ENCODE measurements around the gene PARP8. TPM values are rescaled to one million over a fixed set of nuclear protein-coding genes. Genes with fewer than 3 reads are reported as not detected.
"Not testable (repeated sequence)": the region's sequence is repeated elsewhere in the genome, so short reads cannot be mapped to it uniquely, and the experiment has no call there.

Gene PARP8
- total RNA-seq, 1 donor from 2014 or later, result 10.3 TPM

DNA sequence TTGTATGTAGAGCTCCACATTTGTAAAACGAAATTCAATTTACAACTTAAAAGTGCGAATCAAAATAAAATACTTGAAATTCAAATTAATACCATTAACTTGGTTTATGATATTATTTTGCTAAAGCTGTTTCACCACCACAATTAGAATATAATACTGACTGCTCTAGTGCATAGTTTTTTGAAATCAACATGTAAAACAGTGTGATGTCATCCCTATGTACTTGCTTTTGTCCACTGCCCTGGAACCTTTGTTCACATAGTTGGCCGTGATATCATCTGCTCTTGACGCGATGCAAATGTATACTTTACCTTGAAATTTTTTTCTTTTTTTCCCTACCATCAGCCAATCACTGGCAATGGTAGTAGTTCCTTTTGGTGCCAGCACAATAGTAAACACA is 125.4 kb downstream of the PARP8 start:
- no peak for ATAC-seq

DNA sequence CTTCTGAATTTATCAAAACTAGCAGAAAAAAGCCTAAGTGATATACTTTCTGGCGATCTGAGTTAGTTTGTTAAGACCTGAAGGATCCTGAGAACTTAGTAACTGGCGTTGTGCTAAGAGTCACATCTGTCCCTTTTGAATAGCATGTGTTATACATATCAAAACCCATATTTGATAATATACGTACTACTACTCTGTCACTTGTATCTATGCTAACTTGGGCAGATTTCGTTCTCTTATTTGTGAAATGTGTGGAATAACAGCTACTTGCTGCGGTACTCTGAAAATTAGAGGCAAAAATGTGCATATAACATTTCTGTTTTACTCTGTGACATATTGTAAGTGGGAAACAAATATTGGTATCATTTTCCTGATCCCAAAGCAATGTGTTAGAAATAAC is 126.4 kb downstream of the PARP8 start:
- no peak for ATAC-seq

- ATAC-seq, result no peak
These were observed 128.4 kb downstream of the PARP8 start for GRCh38 chr5:50794812-50795211.

- ATAC-seq, result no peak
These were observed 131.6 kb downstream of the PARP8 start for GRCh38 chr5:50798002-50798401.

- ATAC-seq, result no peak
These were observed 133.2 kb downstream of the PARP8 start for GRCh38 chr5:50799596-50799995.

DNA sequence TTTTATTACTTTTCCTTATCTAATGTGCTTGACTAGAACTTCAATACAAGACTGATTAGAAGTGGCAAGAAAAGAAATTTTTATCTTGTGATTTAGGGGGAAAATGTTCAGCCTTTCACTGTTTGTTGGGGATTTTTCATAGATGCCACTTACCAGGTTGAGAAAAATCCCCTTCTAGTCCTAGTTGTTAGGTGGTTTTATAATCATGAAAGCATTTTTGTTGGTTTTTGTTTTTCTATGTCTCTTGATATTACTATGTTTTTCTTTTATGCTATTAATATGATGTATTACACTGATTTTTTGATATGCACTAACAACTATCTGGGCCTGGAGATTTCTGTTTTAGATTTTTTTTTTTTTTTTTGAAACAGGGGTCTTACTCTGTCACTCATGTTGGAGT is 134.0 kb downstream of the PARP8 start:
- no peak for ATAC-seq

DNA sequence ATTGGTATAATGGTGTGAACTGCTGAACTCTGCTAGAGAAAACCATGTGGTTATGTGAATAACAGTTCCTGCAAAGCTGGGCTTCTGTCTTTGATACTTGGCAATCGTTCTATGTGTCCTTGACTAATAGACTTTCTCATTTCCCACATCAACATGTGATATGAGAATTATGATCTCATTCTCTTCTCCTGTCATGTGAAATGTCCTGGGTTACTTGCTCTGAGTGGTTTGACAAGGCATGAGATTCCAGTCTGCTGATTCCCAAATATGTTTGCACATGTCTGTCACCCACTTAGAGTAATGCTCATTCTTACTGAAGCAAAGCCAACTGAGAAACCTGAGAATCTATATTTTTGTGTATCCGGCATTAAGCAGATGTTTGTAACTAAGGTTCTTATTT is 141.2 kb downstream of the PARP8 start:
- peak; percentile 52 for ATAC-seq

GRCh38 chr5:50808406-50808805 is 142.0 kb downstream of the PARP8 start:
- ATAC-seq, result no peak

DNA sequence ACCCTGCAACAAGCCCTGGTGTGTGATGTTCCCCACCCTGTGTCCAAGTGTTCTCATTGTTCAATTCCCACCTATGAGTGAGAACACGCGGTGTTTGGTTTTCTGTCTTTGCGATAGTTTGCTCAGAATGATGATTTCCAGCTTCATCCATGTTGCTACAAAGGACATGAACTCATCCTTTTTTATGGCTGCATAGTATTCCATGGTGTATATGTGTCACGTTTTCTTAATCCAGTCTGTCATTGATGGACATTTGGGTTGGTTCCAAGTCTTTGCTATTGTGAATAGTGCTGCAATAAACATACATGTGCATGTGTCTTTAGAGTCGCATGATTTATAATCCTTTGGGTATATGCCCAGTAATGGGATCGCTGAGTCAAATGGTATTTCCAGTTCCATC is 145.3 kb downstream of the PARP8 start:
- ATAC-seq, result not testable (repeated sequence)

DNA sequence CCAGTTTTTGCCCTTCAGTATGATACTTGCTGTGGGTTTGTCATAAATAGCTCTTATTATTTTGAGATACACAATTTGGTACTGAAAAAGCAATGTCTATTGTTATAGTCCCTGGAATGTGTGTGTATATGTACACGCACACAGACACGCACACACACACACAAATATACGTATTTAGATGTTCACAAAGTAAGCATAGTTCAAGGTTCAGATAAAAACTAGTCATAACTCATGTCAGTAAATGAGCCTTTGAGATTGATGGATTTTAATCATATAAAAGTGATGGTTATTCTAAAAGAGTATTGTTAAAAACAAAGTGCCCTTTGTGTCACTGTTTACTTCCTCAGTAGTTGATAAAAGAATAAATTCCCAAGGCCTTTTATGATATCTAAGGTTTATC is 147.3 kb downstream of the PARP8 start:
- ATAC-seq, result no peak

- ATAC-seq, result no peak
These were observed 148.1 kb downstream of the PARP8 start for GRCh38 chr5:50814556-50814955.

- ATAC-seq, result no peak
These were observed 155.6 kb downstream of the PARP8 start for GRCh38 chr5:50822046-50822445.

DNA sequence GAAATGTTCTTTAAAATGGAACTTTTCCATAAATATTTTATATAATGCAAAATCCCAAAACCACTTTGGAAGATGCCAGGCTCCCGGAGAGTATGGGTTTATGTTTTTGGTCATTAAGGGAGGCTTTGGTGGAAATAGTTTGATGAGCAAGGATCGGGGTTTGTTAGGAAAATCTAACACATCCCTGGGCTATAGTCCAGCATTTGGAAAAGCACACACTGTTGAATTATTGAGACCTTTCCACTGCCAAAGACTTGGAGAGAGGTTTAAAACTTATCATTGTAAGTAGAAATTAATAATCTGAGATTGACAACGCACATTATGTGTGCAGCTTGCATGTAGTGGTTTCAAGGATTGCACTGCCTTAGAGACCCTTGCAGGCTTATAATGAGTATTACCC is 156.3 kb downstream of the PARP8 start:
- no peak for ATAC-seq

DNA sequence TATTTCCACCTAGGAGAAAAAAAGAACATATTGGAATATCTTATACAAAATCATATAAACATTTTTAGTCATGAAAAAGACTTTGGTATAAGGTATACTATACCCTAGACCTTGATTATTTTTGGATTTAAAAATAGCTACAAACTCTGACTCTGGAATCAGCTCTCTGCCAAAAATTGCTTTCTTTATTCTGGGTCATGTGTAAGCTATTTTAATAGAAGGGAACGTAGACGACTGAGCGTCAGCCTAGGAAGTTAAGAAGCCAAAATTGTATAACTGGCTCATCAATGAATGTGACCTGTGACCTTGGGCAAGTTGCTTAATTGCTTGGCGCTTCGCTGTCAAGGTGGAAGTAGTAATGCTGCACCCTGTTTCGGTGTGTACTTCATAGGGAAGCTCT is 157.1 kb downstream of the PARP8 start:
- no peak for ATAC-seq

GRCh38 chr5:50824109-50824508 is 157.7 kb downstream of the PARP8 start:
- ATAC-seq, result no peak

DNA sequence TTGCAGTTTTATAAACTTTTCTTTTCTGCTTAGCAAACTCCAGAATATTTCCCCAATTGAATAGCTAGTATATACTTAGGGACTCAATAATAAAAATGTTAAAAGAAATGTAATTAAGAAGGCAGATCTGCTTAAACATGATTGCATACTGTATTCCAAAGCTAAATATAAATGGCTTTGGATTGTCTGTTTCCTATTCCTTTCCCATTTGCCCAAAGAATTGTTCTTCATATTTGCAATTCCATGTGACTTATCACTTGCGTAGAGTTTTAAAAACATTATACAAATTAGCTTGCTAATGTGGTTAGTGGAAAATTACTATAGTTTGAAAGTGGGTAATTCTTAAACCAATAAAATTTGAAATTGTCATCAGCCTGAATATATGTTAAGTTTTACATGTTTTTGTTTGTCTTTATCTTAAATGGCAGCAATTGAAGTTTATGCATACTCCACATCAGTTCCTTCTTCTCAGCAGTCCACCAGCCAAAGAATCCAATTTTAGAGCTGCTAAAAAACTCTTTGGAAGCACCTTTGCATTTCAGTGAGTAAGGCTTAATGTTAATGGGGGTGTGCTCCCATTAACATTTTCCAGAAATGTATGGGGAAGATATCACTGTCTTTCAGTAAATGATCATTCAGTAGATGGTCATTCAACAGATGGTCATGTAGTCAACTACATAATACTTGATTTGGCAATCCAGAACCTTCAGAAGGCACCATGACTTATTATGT is 161.2 kb downstream of the PARP8 start:
- no peak for ATAC-seq

DNA sequence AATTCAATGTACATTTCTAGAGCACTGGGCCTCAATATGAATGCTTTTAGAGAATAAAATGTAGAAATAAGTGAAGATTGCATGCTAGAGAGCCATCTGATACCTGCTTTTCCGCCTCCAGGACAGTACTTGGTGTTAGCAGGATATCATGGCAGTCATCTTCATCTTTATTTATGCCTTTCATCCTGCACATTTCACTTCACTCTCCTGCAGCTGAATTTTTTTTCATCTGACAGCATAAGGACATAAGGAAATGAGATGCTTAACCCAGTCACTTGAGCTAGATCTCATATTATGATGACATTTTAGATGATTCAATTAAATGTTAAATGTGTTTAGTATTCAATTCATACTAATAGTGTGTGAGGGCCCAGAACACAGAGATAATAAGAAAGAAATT is 162.6 kb downstream of the PARP8 start:
- no peak for ATAC-seq

DNA sequence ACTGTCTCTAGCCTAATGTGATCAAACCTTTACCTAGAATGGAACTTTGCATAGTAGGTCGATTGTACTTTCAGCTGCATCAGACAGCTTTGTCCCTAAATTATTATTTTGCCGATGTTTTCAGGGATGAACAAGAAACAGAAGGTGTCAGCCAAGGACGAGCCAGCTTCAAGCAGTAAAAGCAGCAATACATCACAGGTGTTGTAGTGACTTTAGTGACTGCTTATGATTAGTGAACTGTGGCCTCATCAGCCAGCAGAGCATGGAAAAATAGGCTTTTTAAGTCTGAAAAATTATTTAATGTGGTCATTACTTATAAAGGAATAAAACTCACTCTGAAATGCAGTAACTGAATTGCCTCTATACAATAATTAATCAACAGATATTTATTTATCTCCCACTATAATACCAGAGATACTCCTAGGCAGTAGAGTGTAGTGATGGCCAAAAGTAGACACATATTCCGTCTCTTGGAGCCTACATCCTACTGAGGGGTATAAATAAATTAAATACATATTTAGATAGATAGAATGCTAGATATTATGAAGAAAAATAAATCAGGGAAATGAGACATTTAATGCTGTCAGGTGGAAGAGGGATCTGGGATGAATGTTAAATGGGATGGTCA is 166.3 kb downstream of the PARP8 start:
- ATAC-seq, result no peak

DNA sequence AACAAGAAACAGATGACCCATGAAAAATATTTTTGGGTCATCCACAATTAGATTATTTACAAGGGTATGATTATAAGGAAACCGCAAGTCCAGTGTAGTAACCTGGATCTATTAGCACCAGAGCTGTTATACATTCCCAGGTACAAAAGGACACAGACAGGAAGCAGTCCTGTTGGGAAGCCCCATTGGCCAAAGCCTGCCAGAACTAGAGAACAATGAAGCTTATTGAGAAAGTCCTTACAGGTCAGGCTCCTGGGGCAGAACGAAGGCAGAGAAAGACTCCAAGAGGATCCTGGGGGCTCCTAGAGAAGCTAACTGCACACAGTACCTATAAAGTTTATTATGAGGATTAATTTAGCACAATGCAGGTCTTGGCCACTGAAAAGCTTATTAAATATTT is 169.9 kb downstream of the PARP8 start:
- no peak for ATAC-seq

DNA sequence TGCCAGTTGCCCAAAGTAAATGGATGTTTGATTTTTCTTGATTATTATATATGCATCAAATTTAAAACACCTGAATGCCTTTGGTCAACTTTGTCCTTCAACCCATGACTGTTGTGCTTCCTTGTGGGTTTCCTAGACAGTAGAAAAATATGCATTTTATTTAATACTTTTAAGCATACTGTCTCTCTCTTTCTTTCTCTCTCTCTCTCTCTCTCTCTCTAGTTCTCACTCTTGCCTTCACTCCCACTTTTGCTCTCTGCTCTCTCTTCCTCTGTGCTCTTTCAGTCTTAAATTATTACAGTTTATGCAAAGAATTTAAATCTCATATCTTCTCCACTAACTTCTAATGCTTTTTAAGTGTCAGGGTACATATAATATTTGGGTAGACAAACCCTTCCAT is 173.0 kb downstream of the PARP8 start:
- ATAC-seq, result no peak

GRCh38 chr5:50843091-50843490 is 176.7 kb downstream of the PARP8 start:
- ATAC-seq, result no peak

DNA sequence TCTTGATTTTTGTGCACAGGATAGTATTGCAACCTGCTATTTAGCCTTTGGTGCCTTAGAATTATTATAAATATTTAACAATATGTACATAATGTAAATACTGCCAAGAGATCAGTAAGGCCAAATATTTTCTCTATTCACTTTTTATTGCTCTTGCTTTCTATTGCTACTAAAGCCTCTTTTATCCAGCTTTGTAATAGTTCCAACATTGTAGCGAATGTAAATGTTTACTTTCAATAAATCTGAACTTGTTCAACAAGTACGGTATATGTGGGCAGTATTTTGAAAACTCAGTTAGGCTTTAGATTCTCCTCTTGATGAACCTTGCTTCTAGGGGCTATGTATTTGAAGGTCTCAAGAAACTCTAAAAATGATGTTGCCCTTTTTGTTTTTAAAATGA is 179.8 kb downstream of the PARP8 start:
- no peak for ATAC-seq

DNA sequence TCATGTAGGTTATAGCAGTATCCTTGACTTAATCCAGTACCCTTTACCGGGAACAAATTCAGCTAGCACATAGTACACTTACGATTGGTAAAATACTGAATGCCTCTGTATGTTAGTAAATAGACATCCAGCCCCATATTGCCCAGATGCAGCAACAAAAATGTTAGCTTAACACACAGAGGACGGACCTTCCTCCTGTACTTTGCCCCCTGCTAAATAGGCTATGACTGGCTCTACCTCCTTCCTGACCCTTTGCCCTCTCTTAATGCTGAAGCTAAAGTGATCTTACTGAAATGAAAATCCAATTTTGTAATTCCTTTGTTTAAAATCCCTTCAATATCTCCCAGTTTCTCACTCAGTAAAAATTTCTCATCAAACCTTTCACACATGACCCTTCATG is 183.1 kb downstream of the PARP8 start:
- ATAC-seq, result no peak

- peak; percentile 41 for ATAC-seq
These were observed 186.7 kb downstream of the PARP8 start for GRCh38 chr5:50853151-50853550.

DNA sequence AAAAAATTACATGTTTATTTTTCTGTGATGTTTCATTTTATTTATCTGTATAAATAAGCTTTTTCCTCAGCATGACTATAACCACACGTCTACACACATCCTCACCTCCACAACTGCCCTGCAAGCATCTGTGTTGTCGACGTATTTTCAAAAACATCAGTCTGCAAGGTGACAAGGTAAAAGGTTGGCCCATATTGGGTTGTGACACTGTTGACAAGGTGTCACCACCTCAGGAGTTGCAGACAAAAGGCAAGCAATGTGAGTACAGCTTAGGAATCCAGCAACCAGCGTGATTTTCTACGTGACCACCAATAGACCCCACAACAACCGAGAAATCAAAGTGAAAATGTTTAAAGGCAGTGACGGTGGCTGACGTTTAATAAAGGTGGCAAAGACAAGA is 187.6 kb downstream of the PARP8 start:
- no peak for ATAC-seq
